GM23248 (cell line): ENCODE data around the gene PDE2A.

Experiments
- EZH2 ChIP-seq: fragments of 200-600 bp; sonication (generic); IDR thresholded peaks from 2 replicates; pipeline ENCODE4 v1.6.1; 2018; ENCODE audit warnings: antibody characterized with exemption, mild to moderate bottlenecking; ENCODE audit not compliant: insufficient read depth, poor library complexity, severe bottlenecking
- EZH2phosphoT487 ChIP-seq: fragments of 200-600 bp; sonication (generic); IDR thresholded peaks from 2 replicates; pipeline ENCODE4 v1.6.1; 2018; ENCODE audit warnings: antibody characterized with exemption, moderate library complexity, mild to moderate bottlenecking, low read depth; ENCODE audit not compliant: insufficient read depth

- TF ChIP-seq EZH2 (no peak), EZH2phosphoT487 (no peak)
Observed at GRCh38 chr11:72633068-72633467, 41.2 kb downstream of the PDE2A start.
